A673 (cell line): Measurements from ENCODE around the gene KCNE4. TPM values are rescaled to one million over a fixed set of nuclear protein-coding genes. Genes with fewer than 3 reads are reported as not detected.
A peak's percentile ranks its signal among the peaks of the same experiment; 100 is the strongest.

ENCODE experiments used
- BruUV-seq: library from RNA; stranded (reverse); fragments of 400-500 nt; replicated peaks from 2 replicates; lab custom pipeline; 2021; lab: Mats Ljungman, UMichigan
- CTCF ChIA-PET: fragments of 300-600 bp; sonication (Branson Sonifier 250); formaldehyde crosslinking; loops from one replicate; lab custom pipeline; 2022; ENCODE audit warnings: antibody characterized with exemption; lab: Charles Lee
- POLR2A ChIA-PET: fragments of 300-600 bp; sonication (Branson Sonifier 250); formaldehyde crosslinking; loops from one replicate; lab custom pipeline; 2022; ENCODE audit warnings: antibody characterized with exemption; ENCODE audit not compliant: low non-redundant PET; lab: Charles Lee
- DNase-seq: peaks from one replicate; pipeline ENCODE4 v3.0.0-alpha.2; 2015; ENCODE audit warnings: low spot score
- H3K27ac ChIP-seq: fragments of 200-600 bp; sonication (generic); 2 replicates; pipeline ENCODE4 v1.5.1; 2016; ENCODE audit warnings: mixed run types, low read depth, mild to moderate bottlenecking, mixed read lengths, antibody characterized with exemption, low read length; ENCODE audit not compliant: poor library complexity, severe bottlenecking
- H3K27me3 ChIP-seq: fragments of 200-600 bp; sonication (generic); replicated peaks from 2 replicates; pipeline ENCODE4 v1.6.1; 2017; ENCODE audit warnings: mixed run types, low read depth, mild to moderate bottlenecking, mixed read lengths, antibody characterized with exemption, low read length; ENCODE audit not compliant: insufficient read depth, poor library complexity
- H3K36me3 ChIP-seq: fragments of 200-600 bp; sonication (generic); 2 replicates; pipeline ENCODE4 v1.6.1; 2016; ENCODE audit warnings: mixed run types, mild to moderate bottlenecking, mixed read lengths, antibody characterized with exemption, low read length; ENCODE audit not compliant: insufficient read depth, poor library complexity, severe bottlenecking
- H3K4me1 ChIP-seq: fragments of 200-600 bp; sonication (generic); 2 replicates; pipeline ENCODE4 v1.6.1; 2017; ENCODE audit warnings: mixed run types, mild to moderate bottlenecking, mixed read lengths, antibody characterized with exemption, low read length; ENCODE audit not compliant: insufficient read depth, poor library complexity, severe bottlenecking
- H3K4me3 ChIP-seq: fragments of 200-600 bp; sonication (generic); 2 replicates; pipeline ENCODE4 v1.5.1; 2016; ENCODE audit warnings: low read depth, mixed run types, mild to moderate bottlenecking, mixed read lengths, low read length; ENCODE audit not compliant: poor library complexity, severe bottlenecking
- H3K9me3 ChIP-seq: fragments of 200-600 bp; sonication (generic); 2 replicates; pipeline ENCODE4 v1.6.1; 2016; ENCODE audit warnings: mixed run types, low read depth, mild to moderate bottlenecking, mixed read lengths, antibody characterized with exemption, low read length; ENCODE audit not compliant: poor library complexity, severe bottlenecking
- CTCF ChIP-seq: fragments of 300-800, 200-600 bp; sonication (generic); conservative IDR thresholded peaks from 2 replicates; pipeline ENCODE4 v1.5.1; 2017; ENCODE audit warnings: low read depth, mild to moderate bottlenecking, antibody characterized with exemption, low read length, moderate library complexity, mixed read lengths
- EZH2 ChIP-seq: fragments of 200-600 bp; sonication (generic); IDR thresholded peaks from 2 replicates; pipeline ENCODE4 v1.6.1; 2017; ENCODE audit warnings: borderline replicate concordance, low read depth, mild to moderate bottlenecking, mixed read lengths, antibody characterized with exemption, low read length; ENCODE audit not compliant: poor library complexity, severe bottlenecking
- intact Hi-C: fragments of 100-400 bp; cut with micrococcal nuclease; formaldehyde crosslinking; loops from one replicate; pipeline ENCODE4 v1.10.0; 2022; ENCODE audit not compliant: unreplicated experiment
- total RNA-seq: library from RNA; stranded (reverse); gene quantifications from 2 replicates; pipeline ENCODE4 v1.2.3, GENCODE V29; 2021

Gene KCNE4
- total RNA-seq, 1 experiment from 2014 or later, result 82.5 TPM

GRCh38 chr2:223027442-223027841 is 24.5 kb upstream of the KCNE4 start:
- Histone ChIP-seq H3K4me3 (no peak overlapping the region), H3K27me3 (no peaks in the 10 kb centered on the region), H3K27ac (peak overlapping the region; percentile 4), H3K36me3 (no peaks in the 10 kb centered on the region), H3K4me1 (peaks cover 12% of the 10 kb centered on the region), H3K9me3 (peaks cover 8% of the 10 kb centered on the region)
- no peak for TF ChIP-seq EZH2
- TF ChIP-seq CTCF, result no peak
- peak; percentile 46 for DNase-seq
- POLR2A ChIA-PET, result no interaction called here
- CTCF ChIA-PET, result no interaction called here
- no TSS peak for BruUV-seq
- intact Hi-C loops, result no loop called here

GRCh38 chr2:223029287-223029686 is 22.7 kb upstream of the KCNE4 start:
- DNase-seq, result no peak
- H3K4me1 ChIP-seq, result peaks cover 12% of the 10 kb centered on the region
- H3K27me3 ChIP-seq, result no peaks in the 10 kb centered on the region
- no TSS peak for BruUV-seq
- intact Hi-C loops, result no loop called here
- peaks cover 12% of the 10 kb centered on the region for H3K9me3 ChIP-seq
- no peak overlapping the region for H3K4me3 ChIP-seq
- POLR2A ChIA-PET, result no interaction called here
- no peak overlapping the region for H3K27ac ChIP-seq
- CTCF ChIA-PET, result no interaction called here
- no peaks in the 10 kb centered on the region for H3K36me3 ChIP-seq
- no peak for TF ChIP-seq CTCF
- TF ChIP-seq EZH2, result no peak

- no peak for DNase-seq
- H3K9me3 ChIP-seq, result peaks cover 12% of the 10 kb centered on the region
- peaks cover 6% of the 10 kb centered on the region for H3K4me1 ChIP-seq
- no peak overlapping the region for H3K27ac ChIP-seq
- TF ChIP-seq EZH2 (no peak), CTCF (no peak)
- no TSS peak for BruUV-seq
- H3K36me3 ChIP-seq, result no peaks in the 10 kb centered on the region
- H3K4me3 ChIP-seq, result no peak overlapping the region
- H3K27me3 ChIP-seq, result no peaks in the 10 kb centered on the region
- ChIA-PET POLR2A (no interaction called here), CTCF (no interaction called here)
- intact Hi-C loops, result no loop called here
Observed at GRCh38 chr2:223032187-223033142, 19.5 kb upstream of the KCNE4 start.
